Stomach (tissue), 9 donors: ENCODE measurements around the gene OSM. TPM values are rescaled to one million over a fixed set of nuclear protein-coding genes. Genes with fewer than 3 reads are reported as not detected.

Source experiments
- DNase-seq, 2 donors: peaks; one replicate each; pipeline versions ENCODE4 v3.0.0 to v3.0.0-alpha.2; 2013 to 2019
- H3K27ac ChIP-seq, 5 donors: fragments of 200-600 bp in 4 of 5; sonication (generic) in 4 of 5; one replicate each; pipeline ENCODE4 v1.5.1; 2013 to 2019; ENCODE audit warnings: mild to moderate bottlenecking in 1 of 5, moderate library complexity in 1 of 5
- H3K27me3 ChIP-seq, 3 donors: fragments of 200-600 bp; sonication (generic); one replicate each; pipeline ENCODE4 v1.5.1; 2017 to 2019; ENCODE audit warnings: mixed run types in 1 of 3
- H3K36me3 ChIP-seq, 4 donors: fragments of 200-600 bp; sonication (generic); 1 replicate in 3 of 4; 2 replicates in 1 of 4; pipeline ENCODE4 v1.5.1; 2016 to 2019
- H3K4me1 ChIP-seq, 4 donors: fragments of 200-600 bp; sonication (generic); one replicate each; pipeline ENCODE4 v1.5.1; 2016 to 2019
- H3K4me3 ChIP-seq, 4 donors: fragments of 200-600 bp; sonication (generic) in 3 of 4; one replicate each; pipeline ENCODE4 v1.5.1; 2016 to 2019; ENCODE audit warnings: mild to moderate bottlenecking in 1 of 4
- H3K9me3 ChIP-seq, 4 donors: fragments of 200-600 bp; sonication (generic); one replicate each; pipeline ENCODE4 v1.5.1; 2016 to 2019
- EP300 ChIP-seq: sonication (generic); formaldehyde crosslinking; IDR thresholded peaks from one replicate; pipeline ENCODE4 v1.6.1; 2017; ENCODE audit warnings: antibody characterized with exemption
- POLR2A ChIP-seq, 4 donors: fragments of 450-650 bp; IDR thresholded peaks; one replicate each; pipeline ENCODE4 v1.6.1; 2016; ENCODE audit warnings: antibody characterized with exemption in 4 of 4, control low read depth in 2 of 4, mild to moderate bottlenecking in 1 of 4, moderate library complexity in 1 of 4
- POLR2AphosphoS5 ChIP-seq, 3 donors: sonication (generic); formaldehyde crosslinking; IDR thresholded peaks; one replicate each; pipeline ENCODE4 v1.6.1; 2016; ENCODE audit warnings: antibody characterized with exemption in 3 of 3
- WGBS, 5 donors: extraction: QIAGEN DNeasy Blood & Tissue Kit in 3 of 5; methylation state at CpG; one replicate each; pipeline versions ENCODE4 v1.1.5 to v1.1.7; 2013 to 2018; 5-methylcytosine and 5-hydroxymethylcytosine counted together
- intact Hi-C: fragments of 100-400 bp; cut with DNase I; formaldehyde crosslinking; loops from one replicate; pipeline ENCODE4 v1.15.1; 2023; ENCODE audit warnings: low total_unique reads
- polyA plus RNA-seq, 3 donors: library from polyadenylated mRNA; stranded (reverse); fragments of 200-250 nt; gene quantifications; one replicate each; pipeline ENCODE4 v1.2.3, GENCODE V29; 2013
- total RNA-seq, 5 donors: library from RNA; depleted of rRNA; stranded (reverse); fragments of >200 nt; gene quantifications; one replicate each; pipeline versions ENCODE4 v1.1.0 to v1.2.3, GENCODE V29; 2014 to 2016
- TF ChIP-seq, protein P1 (sequence below), 7 experiments: fragments of 450-650 bp in 4 of 7; fragments of 200-600 bp in 3 of 7; sonication (generic) in 3 of 7; IDR thresholded peaks; one replicate each; pipeline ENCODE4 v1.5.1; 2016 to 2019; ENCODE audit warnings: antibody characterized with exemption in 7 of 7, control low read depth in 2 of 7, mild to moderate bottlenecking in 1 of 7
- donor health status: healthy with polysubstance abuse.
- donor health status: Bipolar disorder and iron deficiency.
- donor health status: healthy.

OSM gene
- total and polyA plus RNA-seq, 8 donors = 0.33 to 22.7 (median 1.2) TPM; not detected in 4

- Histone ChIP-seq H3K4me3 (no peak overlapping the region), H3K4me1 (peaks cover 0 to 46% (median 10%) of the 10 kb centered on the region in 4 donors), H3K36me3 (no peaks in the 10 kb centered on the region), H3K27me3 (no peaks in the 10 kb centered on the region), H3K27ac (no peak overlapping the region), H3K9me3 (no peaks in the 10 kb centered on the region)
- WGBS, 5 donors = 57 to 75% (median 62%) methylated on average over 4 to 8 of the region's 8 CpGs
- no peak for TF ChIP-seq POLR2AphosphoS5 (IDR thresholded peaks at IDR 0.05)
- no peak for TF ChIP-seq POLR2A (IDR thresholded peaks at IDR 0.05)
- TF ChIP-seq, protein P1, sequence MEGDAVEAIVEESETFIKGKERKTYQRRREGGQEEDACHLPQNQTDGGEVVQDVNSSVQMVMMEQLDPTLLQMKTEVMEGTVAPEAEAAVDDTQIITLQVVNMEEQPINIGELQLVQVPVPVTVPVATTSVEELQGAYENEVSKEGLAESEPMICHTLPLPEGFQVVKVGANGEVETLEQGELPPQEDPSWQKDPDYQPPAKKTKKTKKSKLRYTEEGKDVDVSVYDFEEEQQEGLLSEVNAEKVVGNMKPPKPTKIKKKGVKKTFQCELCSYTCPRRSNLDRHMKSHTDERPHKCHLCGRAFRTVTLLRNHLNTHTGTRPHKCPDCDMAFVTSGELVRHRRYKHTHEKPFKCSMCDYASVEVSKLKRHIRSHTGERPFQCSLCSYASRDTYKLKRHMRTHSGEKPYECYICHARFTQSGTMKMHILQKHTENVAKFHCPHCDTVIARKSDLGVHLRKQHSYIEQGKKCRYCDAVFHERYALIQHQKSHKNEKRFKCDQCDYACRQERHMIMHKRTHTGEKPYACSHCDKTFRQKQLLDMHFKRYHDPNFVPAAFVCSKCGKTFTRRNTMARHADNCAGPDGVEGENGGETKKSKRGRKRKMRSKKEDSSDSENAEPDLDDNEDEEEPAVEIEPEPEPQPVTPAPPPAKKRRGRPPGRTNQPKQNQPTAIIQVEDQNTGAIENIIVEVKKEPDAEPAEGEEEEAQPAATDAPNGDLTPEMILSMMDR (IDR thresholded peaks at IDR 0.05) = no peak
- no peak for TF ChIP-seq EP300
- DNase-seq = peak in 1 of 2 donors; percentile 71
- intact Hi-C loops = no loop called here
These were observed 9.0 kb upstream of the OSM start for GRCh38 chr22:30275625-30276024.

DNA sequence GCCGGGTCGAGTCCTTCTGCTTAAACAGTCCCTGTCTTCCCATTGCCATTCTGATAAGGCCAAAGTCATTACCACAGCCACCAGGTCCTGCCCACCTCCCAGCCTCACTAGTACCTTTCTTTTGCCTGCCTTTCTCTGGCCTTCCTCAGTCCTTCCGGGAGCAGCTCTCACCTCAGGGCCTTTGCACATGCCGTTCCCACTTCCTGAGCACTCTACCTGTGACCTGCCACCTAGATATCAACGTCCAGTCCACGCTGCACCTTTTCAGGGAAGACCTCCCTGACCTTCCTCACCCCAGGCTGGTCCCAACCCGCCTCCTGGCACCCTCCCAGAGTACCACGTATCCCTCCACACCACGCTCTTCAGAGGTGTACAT, 7.8 kb upstream of the OSM start:
- 81 to 90% (median 88%) methylated on average over 7 to 9 of the region's 9 CpGs for WGBS, 5 donors
- peaks cover 0 to 39% (median 8%) of the 10 kb centered on the region in 4 donors for H3K4me1 ChIP-seq
- DNase-seq = no peak
- intact Hi-C loops = loop anchor here (5.0 kb wide), 1 partner anchor 213 kb away; no protein-coding TSS in a partner anchor
- no peaks in the 10 kb centered on the region for H3K9me3 ChIP-seq
- no peak overlapping the region for H3K27ac ChIP-seq
- H3K27me3 ChIP-seq = no peaks in the 10 kb centered on the region
- no peaks in the 10 kb centered on the region for H3K36me3 ChIP-seq
- H3K4me3 ChIP-seq = no peak overlapping the region
- TF ChIP-seq EP300 = no peak
- TF ChIP-seq, protein P1 (IDR thresholded peaks at IDR 0.05) = no peak
- TF ChIP-seq POLR2A (IDR thresholded peaks at IDR 0.05) = no peak
- no peak for TF ChIP-seq POLR2AphosphoS5 (IDR thresholded peaks at IDR 0.05)

DNA sequence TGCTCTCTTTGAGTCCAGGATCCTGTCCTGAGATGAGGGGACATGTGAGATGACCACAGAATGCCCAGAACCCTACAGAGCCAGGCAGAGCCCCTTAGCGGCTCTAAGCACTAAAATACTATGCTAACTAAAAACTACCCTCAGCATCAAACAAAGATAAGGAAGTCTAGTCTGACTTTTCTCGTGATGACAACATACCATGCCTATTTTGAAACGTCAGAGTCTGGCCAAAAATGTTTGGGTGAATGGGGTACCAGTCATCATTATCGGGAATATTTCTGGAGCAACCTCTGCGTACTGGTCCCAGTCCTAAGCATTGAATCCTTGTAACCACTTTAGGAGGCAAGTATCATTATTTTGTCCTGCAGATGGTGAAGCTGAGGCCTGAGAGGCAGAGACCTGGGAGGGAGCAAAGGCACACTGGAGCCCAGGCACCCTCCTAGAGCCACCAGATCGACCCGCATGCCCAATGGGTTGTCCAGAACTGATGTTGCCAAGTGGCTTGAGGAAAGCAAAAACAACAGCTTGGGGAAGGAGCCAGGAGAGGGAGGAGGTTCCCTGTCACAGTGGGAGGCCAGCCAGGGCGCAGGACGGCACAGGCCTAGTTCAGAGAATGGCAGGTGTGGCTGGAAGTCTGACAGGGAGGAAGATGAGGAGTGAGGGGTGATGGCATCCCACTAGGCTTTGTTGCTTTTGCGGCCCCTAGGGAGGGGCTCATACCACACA, 7.2 kb upstream of the OSM start:
- Histone ChIP-seq H3K4me3 (no peak overlapping the region), H3K27me3 (no peaks in the 10 kb centered on the region), H3K27ac (no peak overlapping the region), H3K9me3 (no peaks in the 10 kb centered on the region), H3K4me1 (peaks cover 0 to 34% (median 6%) of the 10 kb centered on the region in 4 donors), H3K36me3 (no peaks in the 10 kb centered on the region)
- DNase-seq = no peak
- no peak for TF ChIP-seq POLR2AphosphoS5 (IDR thresholded peaks at IDR 0.05)
- no peak for TF ChIP-seq EP300
- TF ChIP-seq, protein P1 (IDR thresholded peaks at IDR 0.05) = no peak
- TF ChIP-seq POLR2A (IDR thresholded peaks at IDR 0.05) = no peak
- intact Hi-C loops = loop anchor here (5.0 kb wide), 1 partner anchor 213 kb away; no protein-coding TSS in a partner anchor
- 58 to 70% (median 64%) methylated on average over 10 of the region's 10 CpGs for WGBS, 5 donors

DNA sequence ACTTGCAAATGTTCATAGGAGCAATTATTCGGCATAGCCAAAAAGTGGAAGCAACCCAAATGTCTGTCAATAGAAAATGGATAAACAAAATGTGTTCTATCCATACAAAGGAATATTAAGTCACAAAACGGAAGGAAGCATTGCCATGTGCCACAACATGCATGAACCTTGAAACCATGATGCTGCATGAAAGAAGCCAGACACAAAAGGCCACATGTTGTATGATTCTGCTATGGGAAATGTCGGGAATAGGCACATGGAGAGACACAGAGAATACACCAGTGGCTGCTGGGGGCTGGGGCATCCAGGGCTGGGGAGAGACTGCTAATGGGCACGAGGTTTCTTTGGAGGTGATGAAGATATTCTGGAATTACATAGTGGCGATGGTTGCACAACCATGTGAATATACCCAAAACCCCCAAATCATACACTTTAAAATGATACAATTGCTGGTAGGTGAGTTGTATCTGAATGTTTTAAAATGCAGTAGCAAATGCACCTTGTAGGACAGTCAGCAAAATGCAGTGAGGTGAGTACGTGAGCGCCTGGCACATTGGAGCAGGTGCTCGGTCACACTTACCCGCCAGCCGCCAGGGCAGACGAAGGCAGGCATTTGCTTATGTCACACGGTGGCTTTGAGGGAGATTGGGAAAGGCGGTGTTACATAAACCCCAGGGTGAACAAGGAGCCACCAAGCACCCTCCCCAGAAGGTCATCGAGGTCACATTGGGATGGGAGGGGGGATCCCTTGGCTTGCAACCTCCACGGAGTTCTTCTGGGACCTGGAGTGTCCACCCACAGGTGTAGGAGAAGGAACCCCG, 6.3 kb upstream of the OSM start:
- intact Hi-C loops = loop anchor here (5.0 kb wide), 1 partner anchor 214 kb away; no protein-coding TSS in a partner anchor
- Histone ChIP-seq H3K4me3 (no peak overlapping the region), H3K36me3 (no peaks in the 10 kb centered on the region), H3K4me1 (peaks cover 0 to 26% (median 5%) of the 10 kb centered on the region in 4 donors), H3K27ac (no peak overlapping the region), H3K9me3 (no peaks in the 10 kb centered on the region), H3K27me3 (no peaks in the 10 kb centered on the region)
- 77 to 82% (median 79%) methylated on average over 16 of the region's 16 CpGs for WGBS, 5 donors
- DNase-seq = no peak
- TF ChIP-seq, protein P1 (IDR thresholded peaks at IDR 0.05) = no peak
- no peak for TF ChIP-seq POLR2AphosphoS5 (IDR thresholded peaks at IDR 0.05)
- no peak for TF ChIP-seq POLR2A (IDR thresholded peaks at IDR 0.05)
- no peak for TF ChIP-seq EP300
